ENCODE data around the gene BLTP3B. TPM values are rescaled to one million over a fixed set of nuclear protein-coding genes. Genes with fewer than 3 reads are reported as not detected.

BLTP3B gene
- total and polyA plus RNA-seq, 11 donors = 3.7 to 22.4 (median 16.2) TPM

DNA sequence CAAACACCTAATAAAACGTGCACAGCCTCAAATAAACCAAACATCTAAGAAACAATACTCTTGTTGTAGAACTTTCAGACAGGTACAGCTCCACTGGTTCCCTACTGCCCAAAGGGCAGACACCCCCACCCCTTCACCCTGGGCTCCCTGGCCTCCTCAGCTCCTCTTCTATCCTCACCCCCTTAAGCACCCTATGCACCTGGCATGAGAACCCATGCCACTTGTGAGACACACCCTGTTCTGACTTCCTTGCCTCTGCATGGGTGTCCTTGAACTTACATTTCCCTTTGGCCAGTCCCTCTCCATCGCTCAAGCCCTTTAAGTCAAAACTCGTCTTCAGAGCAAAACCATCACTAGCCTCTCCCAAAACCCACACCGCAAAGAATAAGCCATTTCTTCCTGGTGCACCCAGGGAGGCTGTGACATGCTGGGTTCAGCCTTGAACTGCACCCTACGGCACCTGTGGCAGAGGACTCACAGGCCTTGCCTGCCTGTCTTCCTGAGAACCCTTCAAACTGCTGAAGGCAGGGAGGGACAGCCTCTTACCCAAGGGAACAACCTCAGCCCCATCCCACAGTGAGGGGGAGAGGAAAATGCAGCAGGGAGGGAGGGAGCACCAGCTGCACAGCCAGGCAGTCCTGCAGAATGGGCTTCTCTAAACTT, 45.3 kb upstream of the BLTP3B start:
- 92 to 95% (median 93%) methylated on average over 5 of the region's 5 CpGs for WGBS, 4 donors
- H3K4me3 ChIP-seq = no peak overlapping the region
- DNase-seq (no peak), ATAC-seq (no peak)
- no peak overlapping the region for H3K27ac ChIP-seq
- H3K36me3 ChIP-seq = no peaks in the 10 kb centered on the region
- H3K9me3 ChIP-seq = no peaks in the 10 kb centered on the region
- TF ChIP-seq POLR2A (IDR thresholded peaks at IDR 0.05) = no peak
- TF ChIP-seq, protein P1, sequence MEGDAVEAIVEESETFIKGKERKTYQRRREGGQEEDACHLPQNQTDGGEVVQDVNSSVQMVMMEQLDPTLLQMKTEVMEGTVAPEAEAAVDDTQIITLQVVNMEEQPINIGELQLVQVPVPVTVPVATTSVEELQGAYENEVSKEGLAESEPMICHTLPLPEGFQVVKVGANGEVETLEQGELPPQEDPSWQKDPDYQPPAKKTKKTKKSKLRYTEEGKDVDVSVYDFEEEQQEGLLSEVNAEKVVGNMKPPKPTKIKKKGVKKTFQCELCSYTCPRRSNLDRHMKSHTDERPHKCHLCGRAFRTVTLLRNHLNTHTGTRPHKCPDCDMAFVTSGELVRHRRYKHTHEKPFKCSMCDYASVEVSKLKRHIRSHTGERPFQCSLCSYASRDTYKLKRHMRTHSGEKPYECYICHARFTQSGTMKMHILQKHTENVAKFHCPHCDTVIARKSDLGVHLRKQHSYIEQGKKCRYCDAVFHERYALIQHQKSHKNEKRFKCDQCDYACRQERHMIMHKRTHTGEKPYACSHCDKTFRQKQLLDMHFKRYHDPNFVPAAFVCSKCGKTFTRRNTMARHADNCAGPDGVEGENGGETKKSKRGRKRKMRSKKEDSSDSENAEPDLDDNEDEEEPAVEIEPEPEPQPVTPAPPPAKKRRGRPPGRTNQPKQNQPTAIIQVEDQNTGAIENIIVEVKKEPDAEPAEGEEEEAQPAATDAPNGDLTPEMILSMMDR (IDR thresholded peaks at IDR 0.05) = no peak
- intact Hi-C loops (cut with DNase I) = no loop called here
- peaks cover 0 to 20% (median 1%) of the 10 kb centered on the region in 12 donors for H3K4me1 ChIP-seq
- H3K27me3 ChIP-seq = no peaks in the 10 kb centered on the region

DNA sequence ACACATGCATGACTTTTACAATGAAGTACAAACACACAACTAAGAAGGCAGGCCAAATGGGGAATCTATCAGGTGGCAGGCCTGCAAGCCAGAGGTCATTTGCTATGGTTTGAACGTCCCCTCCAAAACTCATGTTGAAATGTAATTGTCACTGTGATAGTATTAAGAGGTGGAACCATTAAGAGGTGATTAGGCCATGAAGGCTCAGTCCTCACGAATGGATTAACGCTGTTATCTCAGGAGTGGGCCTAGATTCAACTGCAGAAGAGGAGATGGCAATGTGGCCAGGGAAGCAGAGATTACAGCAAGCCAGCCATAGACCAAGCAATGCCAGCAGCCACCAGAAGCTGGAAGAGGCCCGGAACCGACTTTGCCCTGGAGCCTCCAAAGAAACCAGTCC, 44.4 kb upstream of the BLTP3B start:
- intact Hi-C loops (cut with DNase I) = no loop called here
- WGBS, 4 donors = 36 to 62% (median 54%) methylated on average over 5 of the region's 5 CpGs
- DNase-seq (no peak), ATAC-seq (peak; percentile 11 to 68 (median 24))
- Histone ChIP-seq H3K27ac (peak overlapping the region in 1 of 12 donors; percentile 50), H3K36me3 (no peaks in the 10 kb centered on the region), H3K4me1 (peaks cover 0 to 20% (median 1%) of the 10 kb centered on the region in 12 donors), H3K4me3 (no peak overlapping the region), H3K27me3 (no peaks in the 10 kb centered on the region), H3K9me3 (no peaks in the 10 kb centered on the region)
- TF ChIP-seq POLR2A (IDR thresholded peaks at IDR 0.05) = no peak
- TF ChIP-seq, protein P1 (IDR thresholded peaks at IDR 0.05) = no peak

DNA sequence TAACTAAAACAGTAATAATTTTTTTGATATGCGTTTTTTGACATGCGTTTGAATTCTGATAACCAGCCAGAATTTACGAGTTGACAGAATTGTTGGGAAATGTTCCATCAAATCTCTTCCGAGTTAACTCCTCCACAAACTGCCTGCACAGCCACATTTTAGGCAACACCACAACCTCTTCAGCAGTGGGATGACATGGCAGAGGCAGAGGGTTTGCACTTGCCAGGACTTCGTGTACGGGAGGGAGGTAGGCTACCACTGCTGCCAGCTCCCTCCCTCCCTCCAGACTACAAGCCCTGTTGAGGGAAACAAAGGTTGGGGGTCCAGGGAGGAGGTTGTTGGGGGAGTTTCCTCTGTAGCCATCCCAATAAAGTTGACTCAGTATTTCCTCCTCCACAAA, 43.4 kb upstream of the BLTP3B start:
- WGBS, 4 donors = 41 to 54% (median 49%) methylated on average over 6 of the region's 6 CpGs
- H3K36me3 ChIP-seq = no peaks in the 10 kb centered on the region
- no peak for DNase-seq
- no peaks in the 10 kb centered on the region for H3K9me3 ChIP-seq
- H3K27me3 ChIP-seq = no peaks in the 10 kb centered on the region
- TF ChIP-seq, protein P1 (IDR thresholded peaks at IDR 0.05) = no peak
- TF ChIP-seq POLR2A (IDR thresholded peaks at IDR 0.05) = no peak
- peak overlapping the region in 4 of 12 donors; percentile 17 to 52 (median 46) for H3K27ac ChIP-seq
- H3K4me3 ChIP-seq = peak overlapping the region in 5 of 12 donors; percentile 4 to 34 (median 17)
- intact Hi-C loops (cut with DNase I) = no loop called here
- no peak for ATAC-seq
- peaks cover 0 to 20% (median 1%) of the 10 kb centered on the region in 12 donors for H3K4me1 ChIP-seq

DNA sequence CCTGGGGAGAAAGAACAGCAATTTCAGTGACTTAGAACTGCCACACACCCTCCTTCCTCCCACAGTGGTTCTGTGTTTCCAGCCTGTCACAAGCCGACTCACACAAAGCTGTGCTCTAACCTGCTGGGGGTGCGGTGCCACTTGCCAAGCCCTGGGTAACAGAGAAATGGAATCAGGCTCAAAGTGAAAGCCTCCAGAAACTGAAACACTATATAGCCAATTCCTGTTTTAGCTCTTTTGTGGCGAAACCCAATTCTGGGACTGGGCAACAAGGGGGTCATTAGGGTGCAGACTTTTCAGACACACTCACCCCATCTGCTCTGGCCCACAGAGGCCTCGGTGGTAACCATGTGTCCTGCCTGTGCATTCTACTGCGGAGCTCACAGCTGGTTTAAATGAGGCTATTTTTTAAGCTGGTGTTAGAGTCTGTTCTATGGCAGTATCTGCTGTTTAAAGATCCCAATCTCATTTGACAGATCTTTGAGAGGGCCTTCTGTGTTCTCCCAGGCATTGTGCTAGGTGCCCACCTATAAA, 42.8 kb upstream of the BLTP3B start:
- H3K9me3 ChIP-seq = no peaks in the 10 kb centered on the region
- TF ChIP-seq, protein P1 (IDR thresholded peaks at IDR 0.05) = no peak
- no peak for TF ChIP-seq POLR2A (IDR thresholded peaks at IDR 0.05)
- H3K4me1 ChIP-seq = peaks cover 0 to 20% (median 1%) of the 10 kb centered on the region in 12 donors
- intact Hi-C loops (cut with DNase I) = no loop called here
- ATAC-seq (no peak), DNase-seq (no peak)
- H3K4me3 ChIP-seq = peak overlapping the region in 5 of 12 donors; percentile 4 to 34 (median 17)
- H3K36me3 ChIP-seq = no peaks in the 10 kb centered on the region
- peak overlapping the region in 4 of 12 donors; percentile 17 to 52 (median 46) for H3K27ac ChIP-seq
- H3K27me3 ChIP-seq = no peaks in the 10 kb centered on the region
- WGBS, 4 donors = 68 to 81% (median 74%) methylated on average over 5 of the region's 5 CpGs
